ENCODE measurements around the gene AKR1B15. TPM values are rescaled to one million over a fixed set of nuclear protein-coding genes. Genes with fewer than 3 reads are reported as not detected.
"Not testable (repeated sequence)": the region's sequence is repeated elsewhere in the genome, so short reads cannot be mapped to it uniquely, and the experiment has no call there.

Gene AKR1B15
- total RNA-seq, 1 donor from 2014 or later, result not detected

DNA sequence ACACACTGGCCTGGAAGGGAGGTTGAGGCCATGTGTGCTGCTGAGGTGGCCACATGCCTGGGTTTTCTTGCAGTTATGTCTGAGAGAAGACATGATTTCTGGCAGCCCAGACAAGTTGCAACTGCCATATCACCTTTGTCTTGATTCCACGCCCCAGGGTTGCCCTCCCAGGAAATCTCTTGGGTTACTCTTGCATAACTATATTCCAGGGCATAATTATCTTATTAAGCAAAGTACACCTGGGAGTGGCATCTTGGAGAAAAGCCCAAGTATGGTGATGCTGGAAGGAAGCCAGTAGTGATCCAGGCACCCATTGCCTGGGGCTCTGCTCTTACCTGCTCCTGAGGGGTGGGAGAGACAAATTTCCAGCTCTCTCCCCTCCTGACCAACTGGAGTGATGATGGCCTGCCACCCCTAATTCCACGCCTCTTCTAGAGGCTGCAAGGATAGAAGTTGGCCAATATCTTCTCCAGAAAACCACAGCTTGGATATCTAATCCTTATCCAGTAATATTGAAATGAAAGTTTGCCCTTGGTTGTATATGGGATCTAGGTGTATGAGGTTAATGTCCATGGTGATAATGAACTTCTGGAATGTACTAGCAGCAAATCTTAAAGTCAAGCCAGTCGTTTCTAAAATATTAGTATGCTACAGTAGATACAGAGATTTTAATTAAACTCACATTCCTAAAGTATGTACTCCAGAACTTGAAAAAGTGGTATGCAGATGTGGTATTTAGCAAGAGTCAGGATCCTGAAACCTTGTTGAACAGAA, 16.5 kb upstream of the AKR1B15 start:
- no peak for DNase-seq (ENCODE audit: extremely low read depth, low read depth, low spot score)

- DNase-seq (ENCODE audit: extremely low read depth, low read depth, low spot score), result no peak
Measured at GRCh38 chr7:134532954-134533218, 16.0 kb upstream of the AKR1B15 start.

GRCh38 chr7:134533288-134533771, 15.6 kb upstream of the AKR1B15 start:
- DNase-seq (ENCODE audit: extremely low read depth, low read depth, low spot score), result no peak

- DNase-seq (ENCODE audit: extremely low read depth, low read depth, low spot score), result no peak
Measured at GRCh38 chr7:134534633-134535032, 14.3 kb upstream of the AKR1B15 start.

DNA sequence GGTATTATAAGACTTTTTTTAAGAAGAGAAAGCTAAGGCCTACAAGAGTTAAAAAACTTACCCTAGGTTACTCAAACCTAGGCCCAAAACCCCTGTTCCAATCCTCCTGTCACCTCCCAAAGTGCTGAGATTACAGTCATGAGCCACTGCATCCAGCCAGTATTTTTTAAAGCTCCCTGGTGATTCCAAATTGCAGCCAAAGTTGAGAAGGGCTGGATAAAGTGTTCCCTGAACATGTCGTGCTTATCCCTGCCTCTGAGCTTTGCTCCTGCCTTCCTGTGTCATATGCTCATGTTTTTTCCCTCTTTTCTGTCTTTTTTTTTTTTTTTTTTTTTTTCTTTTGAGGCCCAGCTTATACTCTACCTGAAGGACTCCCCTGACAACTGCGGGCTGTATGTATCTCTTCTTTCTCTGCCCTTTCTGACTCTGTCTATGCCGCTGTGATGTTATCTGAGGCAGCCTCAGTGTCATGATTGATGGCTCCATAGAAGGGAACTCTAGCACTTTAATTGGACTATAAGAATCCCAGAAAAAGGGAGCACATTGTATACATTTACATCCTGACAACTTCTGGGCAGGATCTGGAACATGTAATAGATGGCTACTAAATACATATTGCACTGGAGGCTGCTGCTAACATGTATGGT, 13.5 kb upstream of the AKR1B15 start:
- DNase-seq (ENCODE audit: extremely low read depth, low read depth, low spot score), result no peak

GRCh38 chr7:134535919-134536299, 13.0 kb upstream of the AKR1B15 start:
- no peak for DNase-seq (ENCODE audit: extremely low read depth, low read depth, low spot score)

DNA sequence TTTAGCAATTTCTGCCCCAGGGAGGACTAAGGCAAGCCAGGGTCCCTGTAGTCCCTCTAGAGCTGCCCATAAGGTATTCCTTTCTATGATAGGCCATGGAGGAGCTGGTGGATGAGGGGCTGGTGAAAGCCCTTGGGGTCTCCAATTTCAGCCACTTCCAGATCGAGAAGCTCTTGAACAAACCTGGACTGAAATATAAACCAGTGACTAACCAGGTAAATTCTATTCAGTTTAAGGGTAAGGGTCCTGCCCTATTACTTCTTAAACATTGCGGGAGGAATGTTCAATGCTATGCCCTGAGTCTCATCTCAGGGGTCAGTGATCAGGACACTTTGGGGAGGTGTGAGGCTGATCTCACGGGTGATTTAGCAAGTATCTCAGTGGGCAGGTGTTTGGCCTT, 12.4 kb upstream of the AKR1B15 start:
- not testable (repeated sequence) for DNase-seq (ENCODE audit: extremely low read depth, low read depth, low spot score)

DNA sequence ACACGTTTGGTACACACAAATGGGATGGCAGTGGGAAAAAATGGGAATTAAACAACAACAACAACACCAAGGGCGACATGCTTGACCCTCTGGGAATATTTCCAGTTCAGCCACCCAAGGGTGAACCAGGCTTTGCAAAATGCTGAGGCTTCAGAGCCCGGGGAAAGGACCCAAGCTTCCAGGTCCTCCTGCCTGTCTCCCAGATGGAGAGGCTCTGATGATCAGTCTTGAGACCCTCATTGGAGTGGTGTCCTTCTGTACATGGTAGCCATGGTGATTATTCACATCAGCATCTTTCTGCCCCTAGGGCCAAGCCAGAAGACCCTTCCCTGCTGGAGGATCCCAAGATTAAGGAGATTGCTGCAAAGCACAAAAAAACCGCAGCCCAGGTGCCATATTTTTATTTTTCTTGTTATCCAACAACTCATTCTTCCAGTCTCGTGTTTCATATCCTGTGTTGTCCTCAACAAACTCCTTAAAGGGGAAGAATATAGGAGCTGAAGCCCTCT, 11.6 kb upstream of the AKR1B15 start:
- DNase-seq (ENCODE audit: extremely low read depth, low read depth, low spot score), result not testable (repeated sequence)

DNA sequence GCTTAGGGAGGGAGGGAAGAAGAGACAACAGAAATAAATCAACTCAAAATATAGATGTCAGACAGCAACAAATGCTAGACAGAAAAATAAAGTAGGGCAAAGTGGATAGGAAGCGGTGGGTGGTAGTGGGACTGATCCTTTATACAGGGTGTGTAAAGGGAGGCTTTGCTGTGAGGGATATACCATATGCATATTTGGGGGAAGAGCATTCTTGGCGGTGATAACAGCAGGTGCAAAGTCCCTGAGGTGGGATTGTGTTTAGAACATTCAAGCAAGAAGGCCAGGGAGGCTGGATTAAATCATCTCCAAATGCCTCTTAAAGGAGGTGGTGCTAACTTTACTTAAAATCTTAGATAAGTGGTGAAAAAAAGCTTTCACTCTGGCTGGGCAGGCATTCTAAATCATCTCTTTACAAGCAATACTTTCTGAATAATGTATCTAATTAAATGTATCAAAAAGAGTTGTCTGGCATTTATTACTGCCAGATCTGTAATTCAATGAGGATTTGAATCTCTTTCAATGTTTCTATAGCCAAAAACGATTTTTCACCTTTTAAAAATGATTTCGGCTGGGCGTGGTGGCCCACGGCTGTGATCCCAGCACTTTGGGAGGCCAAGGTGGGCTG, 9.4 kb upstream of the AKR1B15 start:
- no peak for DNase-seq (ENCODE audit: extremely low read depth, low read depth, low spot score)

GRCh38 chr7:134541501-134542194, 7.3 kb upstream of the AKR1B15 start:
- DNase-seq (ENCODE audit: extremely low read depth, low read depth, low spot score), result not testable (repeated sequence)

DNA sequence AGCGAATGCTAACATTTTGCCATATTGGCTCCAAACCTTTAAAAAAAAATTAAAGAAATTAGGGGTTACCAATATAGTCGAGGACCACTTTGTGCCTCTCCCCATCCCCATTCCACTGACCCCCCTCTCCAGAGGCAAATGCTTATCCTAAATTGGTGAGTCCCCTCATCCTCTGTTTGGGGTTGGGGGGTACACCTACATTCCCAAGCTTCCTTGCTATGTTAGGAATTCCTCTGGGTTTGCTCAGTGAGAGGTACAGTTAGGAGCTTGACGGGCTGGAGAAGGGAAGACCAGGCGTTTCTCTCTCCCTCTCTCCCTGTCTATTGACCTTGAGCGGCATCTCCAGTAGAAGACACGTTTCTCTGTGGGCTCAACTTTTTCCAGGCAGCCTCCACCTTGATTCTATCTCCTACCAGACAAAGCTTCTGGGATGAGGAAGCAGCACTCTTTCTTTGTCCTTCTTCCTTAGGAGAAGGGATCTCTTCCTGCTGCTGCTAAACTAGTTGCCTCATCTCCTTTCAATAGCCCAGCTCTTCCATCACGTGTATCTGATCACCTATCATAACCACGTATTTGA, 6.6 kb upstream of the AKR1B15 start:
- no peak for DNase-seq (ENCODE audit: extremely low read depth, low read depth, low spot score)

- DNase-seq (ENCODE audit: extremely low read depth, low read depth, low spot score), result no peak
Measured at GRCh38 chr7:134545380-134545779, 3.5 kb upstream of the AKR1B15 start.

GRCh38 chr7:134545918-134546317, 3.0 kb upstream of the AKR1B15 start:
- no peak for DNase-seq (ENCODE audit: extremely low read depth, low read depth, low spot score)

GRCh38 chr7:134546955-134547354, 2.0 kb upstream of the AKR1B15 start:
- no peak for DNase-seq (ENCODE audit: extremely low read depth, low read depth, low spot score)

GRCh38 chr7:134547397-134548054, 1.4 kb upstream of the AKR1B15 start:
- peak; percentile 42 for DNase-seq (ENCODE audit: extremely low read depth, low read depth, low spot score)

GRCh38 chr7:134549366-134549765, 456 bp downstream of the AKR1B15 start:
- no peak for DNase-seq (ENCODE audit: extremely low read depth, low read depth, low spot score)

DNA sequence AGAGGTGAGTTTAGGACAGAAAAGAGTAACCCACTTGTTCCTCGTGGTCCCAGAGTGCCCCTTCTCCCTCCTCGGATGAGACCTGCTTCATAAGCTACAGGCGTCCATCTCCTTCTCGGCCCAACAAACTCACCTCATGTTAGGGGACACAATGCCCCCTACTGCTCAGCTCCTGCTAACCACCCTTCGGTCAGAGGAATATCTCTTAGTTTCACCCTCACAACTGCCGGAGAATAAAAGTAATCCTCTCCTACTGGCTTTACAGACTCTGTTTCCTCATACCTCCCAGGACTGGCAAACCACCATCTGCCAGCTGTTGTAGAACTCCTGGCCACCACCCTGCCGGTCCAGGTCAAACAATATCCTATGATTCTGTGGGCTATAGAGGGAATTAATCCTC, 3.2 kb downstream of the AKR1B15 start:
- DNase-seq (ENCODE audit: extremely low read depth, low read depth, low spot score), result no peak

DNA sequence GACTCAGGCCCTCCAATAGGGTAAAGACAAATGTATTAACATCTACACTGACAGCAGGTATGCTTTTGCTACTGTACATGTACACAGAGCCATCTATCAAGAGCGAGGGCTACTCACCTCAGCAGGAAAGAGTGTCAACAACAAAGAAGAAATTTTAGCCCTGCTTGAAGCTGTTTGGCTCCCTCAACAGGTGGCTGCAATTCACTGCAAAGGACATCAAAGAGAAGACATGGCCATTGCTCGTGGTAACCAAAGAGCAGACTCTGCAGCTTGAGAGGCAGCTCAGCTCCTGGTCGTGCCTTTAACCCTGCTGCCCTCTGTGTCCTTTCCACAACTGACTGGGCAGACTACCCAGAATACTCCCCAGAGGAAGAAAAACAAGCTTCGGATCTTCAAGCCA, 5.1 kb downstream of the AKR1B15 start:
- DNase-seq (ENCODE audit: extremely low read depth, low read depth, low spot score), result no peak

DNA sequence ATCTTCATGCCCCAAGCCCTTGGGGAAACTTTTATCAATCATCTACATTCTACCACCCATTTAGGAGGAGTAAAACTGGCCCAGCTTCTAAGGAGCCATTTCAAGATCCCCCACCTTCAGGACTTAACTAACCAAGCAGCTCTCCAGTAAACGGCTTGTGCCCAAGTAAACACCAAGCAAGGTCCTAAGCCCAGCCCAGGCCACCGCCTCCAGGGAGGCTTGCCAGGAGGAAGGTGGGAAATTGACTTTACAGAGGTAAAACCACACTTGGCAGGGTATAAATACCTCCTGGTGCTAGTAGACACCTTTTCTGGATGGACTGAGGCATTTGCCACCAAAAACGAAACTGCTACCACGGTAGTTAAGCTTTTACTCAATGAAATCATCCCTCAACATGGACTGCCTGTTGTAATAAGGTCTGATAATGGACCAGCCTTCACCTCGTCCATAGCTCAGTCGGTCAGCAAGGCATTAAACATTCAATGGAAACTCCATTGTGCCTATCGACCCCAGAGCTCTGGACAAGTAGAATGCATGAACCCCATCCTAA, 5.6 kb downstream of the AKR1B15 start:
- DNase-seq (ENCODE audit: extremely low read depth, low read depth, low spot score), result no peak

DNA sequence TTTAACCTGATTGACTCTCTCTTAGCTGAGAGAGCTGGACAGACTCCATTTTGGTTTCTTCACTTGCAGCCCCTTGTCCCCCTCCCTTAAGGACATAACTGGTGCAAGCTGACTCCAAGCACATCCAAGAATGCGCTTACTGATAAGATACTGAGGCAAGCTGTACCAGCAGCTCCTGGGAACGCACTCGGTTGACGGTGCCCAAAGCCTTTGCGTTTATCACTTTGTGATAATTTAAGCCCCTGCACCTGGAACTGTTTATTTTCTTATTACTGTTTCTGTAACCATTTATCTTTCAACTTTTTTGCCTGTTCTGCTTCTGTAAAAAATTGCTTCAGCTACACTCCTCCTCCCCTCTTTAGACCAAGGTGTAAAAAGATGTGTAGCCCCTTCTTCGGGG, 8.5 kb downstream of the AKR1B15 start:
- DNase-seq (ENCODE audit: extremely low read depth, low read depth, low spot score), result no peak

Data from glomerular endothelial cell (primary cell).